ENCODE data around the gene SPRY2. TPM values are rescaled to one million over a fixed set of nuclear protein-coding genes. Genes with fewer than 3 reads are reported as not detected.

The SPRY2 gene
- total and polyA plus RNA-seq, 12 donors: 24.3 to 40.9 (median 32.6) TPM

GRCh38 chr13:80361883-80362327 is 21.0 kb upstream of the SPRY2 start:
- H3K9me3 ChIP-seq: no peaks in the 10 kb centered on the region
- DNase-seq: no peak
- H3K4me1 ChIP-seq: peaks cover 0 to 28% (median 19%) of the 10 kb centered on the region in 9 donors
- H3K36me3 ChIP-seq: no peaks in the 10 kb centered on the region
- peak in 5 of 8 donors; percentile 37 to 65 (median 44) for ATAC-seq
- TF ChIP-seq, protein P1, sequence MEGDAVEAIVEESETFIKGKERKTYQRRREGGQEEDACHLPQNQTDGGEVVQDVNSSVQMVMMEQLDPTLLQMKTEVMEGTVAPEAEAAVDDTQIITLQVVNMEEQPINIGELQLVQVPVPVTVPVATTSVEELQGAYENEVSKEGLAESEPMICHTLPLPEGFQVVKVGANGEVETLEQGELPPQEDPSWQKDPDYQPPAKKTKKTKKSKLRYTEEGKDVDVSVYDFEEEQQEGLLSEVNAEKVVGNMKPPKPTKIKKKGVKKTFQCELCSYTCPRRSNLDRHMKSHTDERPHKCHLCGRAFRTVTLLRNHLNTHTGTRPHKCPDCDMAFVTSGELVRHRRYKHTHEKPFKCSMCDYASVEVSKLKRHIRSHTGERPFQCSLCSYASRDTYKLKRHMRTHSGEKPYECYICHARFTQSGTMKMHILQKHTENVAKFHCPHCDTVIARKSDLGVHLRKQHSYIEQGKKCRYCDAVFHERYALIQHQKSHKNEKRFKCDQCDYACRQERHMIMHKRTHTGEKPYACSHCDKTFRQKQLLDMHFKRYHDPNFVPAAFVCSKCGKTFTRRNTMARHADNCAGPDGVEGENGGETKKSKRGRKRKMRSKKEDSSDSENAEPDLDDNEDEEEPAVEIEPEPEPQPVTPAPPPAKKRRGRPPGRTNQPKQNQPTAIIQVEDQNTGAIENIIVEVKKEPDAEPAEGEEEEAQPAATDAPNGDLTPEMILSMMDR (IDR thresholded peaks at IDR 0.05): no peak
- H3K27ac ChIP-seq: peak overlapping the region in 7 of 10 donors; percentile 0 to 68 (median 25)
- no peaks in the 10 kb centered on the region for H3K27me3 ChIP-seq
- 71 to 79% methylated on average over 2 of the region's 2 CpGs for WGBS, 2 donors
- no peak overlapping the region for H3K4me3 ChIP-seq
- intact Hi-C loops (cut with DNase I): loop anchor here in 8 of 10 donors (2.0 to 10.0 kb wide), 8 partner anchors 19 to 727 kb away; no protein-coding TSS in a partner anchor

- 83 to 95% methylated on average over 2 of the region's 2 CpGs for WGBS, 2 donors
- intact Hi-C loops (cut with DNase I): loop anchor here in 7 of 10 donors (5.0 to 10.0 kb wide), 6 partner anchors 96 to 726 kb away; no protein-coding TSS in a partner anchor
- H3K4me1 ChIP-seq: peaks cover 0 to 28% (median 19%) of the 10 kb centered on the region in 9 donors
- TF ChIP-seq, protein P1 (IDR thresholded peaks at IDR 0.05): no peak
- no peaks in the 10 kb centered on the region for H3K36me3 ChIP-seq
- ATAC-seq: no peak
- no peaks in the 10 kb centered on the region for H3K27me3 ChIP-seq
- no peaks in the 10 kb centered on the region for H3K9me3 ChIP-seq
- H3K4me3 ChIP-seq: no peak overlapping the region
- H3K27ac ChIP-seq: peak overlapping the region in 6 of 10 donors; percentile 0 to 68 (median 39)
- no peak for DNase-seq
Measured at GRCh38 chr13:80361298-80361697, 20.4 kb upstream of the SPRY2 start.

- Histone ChIP-seq H3K9me3 (no peaks in the 10 kb centered on the region), H3K27ac (peak overlapping the region in 8 of 10 donors; percentile 2 to 64 (median 29)), H3K4me1 (peaks cover 0 to 28% (median 19%) of the 10 kb centered on the region in 9 donors), H3K27me3 (no peaks in the 10 kb centered on the region), H3K36me3 (no peaks in the 10 kb centered on the region), H3K4me3 (no peak overlapping the region)
- intact Hi-C loops (cut with DNase I): loop anchor here in 7 of 10 donors (5.0 to 10.0 kb wide), 6 partner anchors 97 to 726 kb away; no protein-coding TSS in a partner anchor
- ATAC-seq (peak in 1 of 8 donors; percentile 8), DNase-seq (no peak)
- TF ChIP-seq, protein P1 (IDR thresholded peaks at IDR 0.05): no peak
Measured at GRCh38 chr13:80360453-80360800, 19.5 kb upstream of the SPRY2 start.

DNA sequence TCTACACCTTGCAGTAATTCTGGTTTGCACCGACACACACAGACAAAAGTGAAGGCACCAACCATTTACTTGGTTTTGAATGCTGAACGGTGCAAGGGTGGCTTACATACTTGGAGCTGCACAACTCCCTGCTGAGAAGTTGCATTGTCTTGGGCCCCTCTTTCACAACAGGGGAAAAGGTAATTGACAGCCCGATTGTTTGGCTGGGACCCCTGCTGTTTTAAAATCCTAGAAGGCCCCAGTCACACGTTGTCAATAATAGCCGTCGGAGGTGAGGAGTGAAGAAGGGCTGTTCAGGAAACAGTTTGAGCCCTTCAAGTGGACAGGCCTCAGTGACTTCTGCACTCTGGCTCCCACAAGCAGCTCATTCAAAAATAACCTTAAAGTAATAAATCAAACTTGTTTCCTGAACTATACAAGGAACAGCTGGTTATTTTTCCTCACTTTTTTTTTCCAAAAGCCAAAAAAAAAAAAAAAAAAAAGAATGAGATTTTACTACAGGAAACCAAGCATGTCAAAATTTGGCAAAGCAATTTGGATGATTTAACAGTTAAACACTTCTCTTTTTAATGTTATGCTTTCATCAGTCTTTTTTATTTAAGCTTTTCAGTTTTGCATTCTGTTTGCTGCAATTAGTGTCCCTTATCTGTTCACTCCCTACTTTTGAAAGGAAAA is 19.0 kb upstream of the SPRY2 start:
- Histone ChIP-seq H3K27ac (peak overlapping the region in 9 of 10 donors; percentile 2 to 64 (median 33)), H3K9me3 (no peaks in the 10 kb centered on the region), H3K4me3 (no peak overlapping the region), H3K4me1 (peaks cover 0 to 28% (median 19%) of the 10 kb centered on the region in 9 donors), H3K27me3 (no peaks in the 10 kb centered on the region), H3K36me3 (no peaks in the 10 kb centered on the region)
- DNase-seq (peak in 1 of 2 donors; percentile 15), ATAC-seq (peak in 7 of 8 donors; percentile 57 to 90 (median 79))
- intact Hi-C loops (cut with DNase I): loop anchor here in 8 of 10 donors (2.0 to 10.0 kb wide), 8 partner anchors 77 to 725 kb away; no protein-coding TSS in a partner anchor
- TF ChIP-seq, protein P1 (IDR thresholded peaks at IDR 0.05): no peak
- WGBS, 2 donors: 21 to 27% methylated on average over 6 of the region's 6 CpGs
